ENCODE measurements around the gene DBH.

DBH gene

GRCh38 chr9:133701981-133702797 lies 66.0 kb downstream of the DBH start:
- TF ChIP-seq POLR2A (IDR thresholded peaks at IDR 0.05; ENCODE audit: low read depth, low read length), result no peak
- FAIRE-seq (no peak), DNase-seq (ENCODE audit: insufficient read length, low spot score) (no peak)

- TF ChIP-seq POLR2A (IDR thresholded peaks at IDR 0.05; ENCODE audit: low read depth, low read length), result no peak
- FAIRE-seq, result no peak
- no peak for DNase-seq (ENCODE audit: insufficient read length, low spot score)
These were observed 66.8 kb downstream of the DBH start for GRCh38 chr9:133702798-133703590.

- no peak for FAIRE-seq
- DNase-seq (ENCODE audit: insufficient read length, low spot score), result no peak
- TF ChIP-seq POLR2A (IDR thresholded peaks at IDR 0.05; ENCODE audit: low read depth, low read length), result no peak
These were observed 67.6 kb downstream of the DBH start for GRCh38 chr9:133703591-133704399.

- no peak for TF ChIP-seq POLR2A (IDR thresholded peaks at IDR 0.05; ENCODE audit: low read depth, low read length)
- no peak for DNase-seq (ENCODE audit: insufficient read length, low spot score)
- no peak for FAIRE-seq
These were observed 68.6 kb downstream of the DBH start for GRCh38 chr9:133704711-133705181.

GRCh38 chr9:133705576-133705975 lies 69.4 kb downstream of the DBH start:
- DNase-seq (ENCODE audit: insufficient read length, low spot score) (no peak), FAIRE-seq (no peak)
- no peak for TF ChIP-seq POLR2A (IDR thresholded peaks at IDR 0.05; ENCODE audit: low read depth, low read length)

GRCh38 chr9:133706307-133707050 lies 70.3 kb downstream of the DBH start:
- DNase-seq (ENCODE audit: insufficient read length, low spot score) (no peak), FAIRE-seq (no peak)
- no peak for TF ChIP-seq POLR2A (IDR thresholded peaks at IDR 0.05; ENCODE audit: low read depth, low read length)

GRCh38 chr9:133707065-133707762 lies 71.1 kb downstream of the DBH start:
- FAIRE-seq (no peak), DNase-seq (ENCODE audit: insufficient read length, low spot score) (no peak)
- TF ChIP-seq POLR2A (IDR thresholded peaks at IDR 0.05; ENCODE audit: low read depth, low read length), result no peak

- FAIRE-seq, result no peak
- no peak for DNase-seq (ENCODE audit: insufficient read length, low spot score)
- TF ChIP-seq POLR2A (IDR thresholded peaks at IDR 0.05; ENCODE audit: low read depth, low read length), result no peak
These were observed 71.6 kb downstream of the DBH start for GRCh38 chr9:133707763-133708245.

GRCh38 chr9:133708246-133709014 lies 72.3 kb downstream of the DBH start:
- TF ChIP-seq POLR2A (IDR thresholded peaks at IDR 0.05; ENCODE audit: low read depth, low read length), result no peak
- FAIRE-seq, result no peak
- no peak for DNase-seq (ENCODE audit: insufficient read length, low spot score)
